GM12878 (cell line): ENCODE measurements around the gene LACTBL1. TPM values are rescaled to one million over a fixed set of nuclear protein-coding genes. Genes with fewer than 3 reads are reported as not detected.

Source experiments
- ATAC-seq: fragments of 200-7000 bp; cut with Tn5 transposase; 3 replicates; pipeline ENCODE4 v1.9.1; 2020; ENCODE audit warnings: mild to moderate bottlenecking, moderate library complexity
- BruUV-seq: library from RNA; stranded (reverse); fragments of 400-500 nt; replicated peaks from 2 replicates; lab custom pipeline; 2021; lab: Mats Ljungman, UMichigan
- CTCF ChIA-PET: fragments of 300-600 bp; sonication (Branson Sonifier 250); formaldehyde crosslinking; extraction: SDS; loops from one replicate; lab custom pipeline; 2021; ENCODE audit warnings: inconsistent platforms; lab: Yijun Ruan, JAX
- POLR2A ChIA-PET: fragments of 350-600 bp; formaldehyde crosslinking; extraction: SDS; loops from one replicate; lab custom pipeline; 2021; ENCODE audit warnings: inconsistent platforms; lab: Charles Lee
- RAD21 ChIA-PET: fragments of 300-600 bp; sonication (Branson Sonifier 250); formaldehyde crosslinking; loops from one replicate; lab custom pipeline; 2023; ENCODE audit warnings: antibody characterized with exemption; ENCODE audit not compliant: unreplicated experiment; lab: Charles Lee
- SMC1A ChIA-PET: fragments of 300-600 bp; sonication (Branson Sonifier 250); formaldehyde crosslinking; loops from one replicate; lab custom pipeline; 2023; ENCODE audit not compliant: unreplicated experiment, uncharacterized antibody; lab: Charles Lee
- DNase-seq: peaks from one replicate; pipeline ENCODE4 v3.0.0-alpha.2; 2011; ENCODE audit warnings: low read depth, low spot score
- FAIRE-seq: peaks from 3 replicates; lab custom pipeline; 2011; peaks lifted over from hg19 to GRCh38; lab: Jason Lieb, UNC
- H2AFZ ChIP-seq: 2 replicates; pipeline ENCODE4 v1.6.0; 2011; ENCODE audit warnings: low read depth, low read length, control low read depth; ENCODE audit not compliant: control insufficient read depth
- H3K27ac ChIP-seq: 2 replicates; pipeline ENCODE4 v1.5.1; 2011; ENCODE audit warnings: control low read depth; ENCODE audit not compliant: control insufficient read depth, insufficient read depth
- H3K27me3 ChIP-seq, 2 experiments: replicated peaks in 1 of 2; 2 replicates each; pipeline versions ENCODE4 v1.6.0 to v1.6.1; 2011; ENCODE audit warnings: low read length in 1 of 2; ENCODE audit not compliant: control insufficient read depth in 2 of 2, insufficient read depth in 2 of 2
- H3K36me3 ChIP-seq, 2 experiments: 2 replicates each; pipeline ENCODE4 v1.5.1; 2011; ENCODE audit warnings: low read length in 1 of 2; ENCODE audit not compliant: control insufficient read depth in 2 of 2, insufficient read depth in 2 of 2
- H3K4me1 ChIP-seq: 2 replicates; pipeline ENCODE4 v1.6.1; 2011; ENCODE audit warnings: mild to moderate bottlenecking, low read length, moderate library complexity, mixed read lengths; ENCODE audit not compliant: control insufficient read depth, insufficient read depth
- H3K4me2 ChIP-seq: 2 replicates; pipeline ENCODE4 v1.6.0; 2011; ENCODE audit warnings: control low read depth; ENCODE audit not compliant: control insufficient read depth, insufficient read depth
- H3K4me3 ChIP-seq: fragments of 200-600 bp; sonication (generic); 2 replicates; pipeline ENCODE4 v1.5.1; 2016
- H3K79me2 ChIP-seq: 2 replicates; pipeline ENCODE4 v1.6.0; 2011; ENCODE audit warnings: low read length; ENCODE audit not compliant: control insufficient read depth, insufficient read depth
- H3K9ac ChIP-seq: 2 replicates; pipeline ENCODE4 v1.8.0; 2011; ENCODE audit warnings: low read length, control low read depth, mixed read lengths; ENCODE audit not compliant: control insufficient read depth, insufficient read depth
- H3K9me3 ChIP-seq: replicated peaks from 3 replicates; pipeline ENCODE4 v1.5.1; 2011; ENCODE audit warnings: mild to moderate bottlenecking, low read length; ENCODE audit not compliant: control insufficient read depth, insufficient read depth
- H4K20me1 ChIP-seq: 2 replicates; pipeline ENCODE4 v1.6.0; 2011; ENCODE audit not compliant: control insufficient read depth, insufficient read depth
- HSF1 ChIP-seq: fragments of 150-350 bp; IDR thresholded peaks from 2 replicates; pipeline ENCODE4 v1.6.1; 2014; ENCODE audit warnings: mild to moderate bottlenecking, low read depth, low read length
- KAT2A ChIP-seq: conservative IDR thresholded peaks from 2 replicates; pipeline ENCODE4 v1.6.1; 2011; ENCODE audit warnings: low read depth, low read length; ENCODE audit not compliant: control insufficient read depth
- KLF5 ChIP-seq: fragments of 450-650 bp; IDR thresholded peaks from 2 replicates; pipeline ENCODE4 v1.6.1; 2014; ENCODE audit warnings: mild to moderate bottlenecking; ENCODE audit not compliant: partially characterized antibody
- MLLT1 ChIP-seq: fragments of 450-650 bp; IDR thresholded peaks from 2 replicates; pipeline ENCODE4 v1.6.1; 2016; ENCODE audit warnings: mild to moderate bottlenecking
- NR2C1 ChIP-seq: fragments of 450-650 bp; IDR thresholded peaks from 2 replicates; pipeline ENCODE4 v1.6.1; 2017; ENCODE audit warnings: antibody characterized with exemption, mild to moderate bottlenecking, moderate library complexity
- PAX8 ChIP-seq: fragments of 450-650 bp; IDR thresholded peaks from 2 replicates; pipeline ENCODE4 v1.6.1; 2017; ENCODE audit warnings: mild to moderate bottlenecking, moderate library complexity
- STAT3 ChIP-seq: IDR thresholded peaks from 2 replicates; pipeline ENCODE4 v1.6.1; 2011; ENCODE audit warnings: low read depth, low read length, improper control_type of control experiment
- TAF1 ChIP-seq: IDR thresholded peaks from 2 replicates; pipeline ENCODE4 v1.6.1; 2011; ENCODE audit warnings: mild to moderate bottlenecking, low read depth, low read length, borderline replicate concordance
- WGBS: methylation state at CpG from one replicate; pipeline ENCODE4 v1.1.6; 2016; ENCODE audit warnings: low lambda C conversion rate; ENCODE audit not compliant: insufficient replicate concordance, insufficient coverage; ENCODE audit errors: missing lambda C conversion rate; 5-methylcytosine and 5-hydroxymethylcytosine counted together
- in situ Hi-C: fragments of 300-500 bp; cut with MboI; formaldehyde crosslinking; loops from 9 replicates; pipeline ENCODE4 v1.14.3; 2018; ENCODE audit warnings: mixed read lengths
- intact Hi-C: fragments of 100-400 bp; cut with micrococcal nuclease; formaldehyde crosslinking; loops from one replicate; pipeline ENCODE4 v1.14.2; 2022; ENCODE audit not compliant: unreplicated experiment
- polyA plus RNA-seq, 11 experiments: library from polyadenylated mRNA; depleted of rRNA in 4 of 11; unstranded in 6 of 11; stranded (reverse) in 5 of 11; fragments of >200 nt; fragmentation: Nextera tagmentation in 4 of 11; fragmentation: Illumina TruSeq in 1 of 11; extraction: Ambion mirVana in 4 of 11; extraction: Trizol in 1 of 11; gene quantifications; 1 replicate in 1 of 11; 2 replicates in 10 of 11; pipeline versions ENCODE4 v1.2.1 to v1.2.3, GENCODE V29; 2011 to 2016; ENCODE audit warnings: inconsistent platforms in 2 of 11, missing spikeins in 2 of 11, low read depth in 1 of 11
- total RNA-seq, 4 experiments: library from RNA; depleted of rRNA in 3 of 4; stranded (reverse); fragments of >200 nt in 3 of 4; fragmentation: Illumina TruSeq in 1 of 4; extraction: Trizol in 1 of 4; gene quantifications; 2 replicates each; pipeline versions ENCODE4 v1.2.1 to v1.2.3, GENCODE V29; 2013 to 2021
- TF ChIP-seq, protein P1 (sequence below): IDR thresholded peaks from 2 replicates; pipeline ENCODE4 v1.6.1; 2011; ENCODE audit warnings: low read depth, mild to moderate bottlenecking, low read length, moderate library complexity, borderline replicate concordance; ENCODE audit errors: extremely low read depth

The LACTBL1 gene
- total and polyA plus RNA-seq, 10 of the 15 experiments (the other 5 are each of a cell fraction or from before 2014, with no cell fraction given), result 0.08 TPM; not detected in 9

GRCh38 chr1:22920026-22920733, 52.5 kb downstream of the LACTBL1 start:
- BruUV-seq, result no TSS peak
- RAD21 ChIA-PET, result no interaction called here
- H3K9me3 ChIP-seq, result no peaks in the 10 kb centered on the region

More at GRCh38 chr1:22920026-22920733, 52.5 kb downstream of the LACTBL1 start:
- POLR2A ChIA-PET, result no interaction called here
- WGBS, result 13% methylated on average over 6 of the region's 6 CpGs
- in situ Hi-C loops, result no loop called here
- H3K27me3 ChIP-seq, result no peaks in the 10 kb centered on the region; a peak in 1 of 4 replicates
- H3K4me3 ChIP-seq, result no peak overlapping the region
- H3K27ac ChIP-seq, result no peak overlapping the region
- SMC1A ChIA-PET, result no interaction called here
- FAIRE-seq (no peak), ATAC-seq (no peak), DNase-seq (no peak)
- no peaks in the 10 kb centered on the region for H3K79me2 ChIP-seq
- TF ChIP-seq, protein P1, sequence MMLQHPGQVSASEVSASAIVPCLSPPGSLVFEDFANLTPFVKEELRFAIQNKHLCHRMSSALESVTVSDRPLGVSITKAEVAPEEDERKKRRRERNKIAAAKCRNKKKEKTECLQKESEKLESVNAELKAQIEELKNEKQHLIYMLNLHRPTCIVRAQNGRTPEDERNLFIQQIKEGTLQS, result no peak
- no peak for TF ChIP-seq PAX8
- no peak for TF ChIP-seq TAF1
- no peak for TF ChIP-seq STAT3
- no peak for TF ChIP-seq KAT2A
- no peak for TF ChIP-seq NR2C1
- no peak for TF ChIP-seq KLF5
- TF ChIP-seq HSF1, result no peak
- no peak for TF ChIP-seq MLLT1
- no peaks in the 10 kb centered on the region for H4K20me1 ChIP-seq
- no peak overlapping the region for H2AFZ ChIP-seq
- CTCF ChIA-PET, result no interaction called here
- no peaks in the 10 kb centered on the region for H3K4me1 ChIP-seq
- no peak overlapping the region for H3K9ac ChIP-seq
- no peaks in the 10 kb centered on the region for H3K36me3 ChIP-seq
- intact Hi-C loops, result no loop called here
- no peak overlapping the region for H3K4me2 ChIP-seq
